ENCODE data around the gene GTF2H2. TPM values are rescaled to one million over a fixed set of nuclear protein-coding genes. Genes with fewer than 3 reads are reported as not detected.
"Not testable (repeated sequence)": the region's sequence is repeated elsewhere in the genome, so short reads cannot be mapped to it uniquely, and the experiment has no call there.

GTF2H2 gene
- total and polyA plus RNA-seq, 9 of the 15 experiments (the other 6 are each of a cell fraction or from before 2014, with no cell fraction given), result 46.9 to 171 (median 91.9) TPM

DNA sequence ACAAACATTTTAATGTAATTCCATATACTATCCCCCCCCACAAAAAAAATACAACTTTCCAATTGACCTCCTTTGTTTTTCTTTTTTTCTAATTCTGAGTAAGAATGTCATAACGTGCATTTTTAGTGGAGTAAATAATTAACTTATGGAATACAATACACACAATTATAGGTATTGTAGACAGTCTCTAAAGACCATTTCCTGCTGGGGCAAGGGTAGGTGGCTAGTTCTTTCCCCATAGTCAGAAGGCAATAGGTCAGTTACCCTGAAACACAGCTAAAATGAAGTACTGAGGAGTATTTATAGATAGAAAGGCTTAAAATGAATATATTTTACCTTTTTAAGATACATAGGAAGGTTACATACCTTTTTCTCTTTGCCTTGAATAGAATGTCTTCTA is 6.2 kb downstream of the GTF2H2 start:
- POLR2A ChIA-PET; H3K9me1 ChIP-seq (ENCODE audit: control insufficient read depth, insufficient read depth, low read length); H3K4me2 ChIP-seq (ENCODE audit: insufficient read depth, low read length); H3K9me3 ChIP-seq (replicated peaks; ENCODE audit: control insufficient read depth, insufficient read depth, low read depth, low read length); H3K9ac ChIP-seq (ENCODE audit: insufficient read depth in 1 of 2, low read depth in 2 of 2, low read length in 2 of 2); H3K27ac ChIP-seq (ENCODE audit: extremely low read depth, low read depth, low read length); H3K27me3 ChIP-seq (ENCODE audit: control insufficient read depth in 2 of 2, insufficient read depth in 2 of 2, low read length in 2 of 2); ATAC-seq; H3K4me1 ChIP-seq (replicated peaks in 1 of 2; ENCODE audit: control insufficient read depth in 2 of 2, insufficient read depth in 2 of 2, low read length in 2 of 2); FAIRE-seq; H3K36me3 ChIP-seq (ENCODE audit: control insufficient read depth, insufficient read depth, low read length); H3K79me2 ChIP-seq (ENCODE audit: control insufficient read depth, insufficient read depth, low read length); intact Hi-C loops (cut with micrococcal nuclease); H2AFZ ChIP-seq (ENCODE audit: low read depth, low read length); H4K20me1 ChIP-seq (replicated peaks; ENCODE audit: control insufficient read depth, insufficient read depth, low read length); H3K4me3 ChIP-seq; CTCF ChIA-PET (ENCODE audit: low intra/inter-chr PET ratio); BruUV-seq (replicated peaks); in situ Hi-C loops (cut with MboI); DNase-seq (ENCODE audit: extremely low read depth in 1 of 4, low spot score in 3 of 4): not testable (repeated sequence)
- WGBS (ENCODE audit: insufficient coverage, low coverage, missing lambda C conversion rate), result no CpG with 5 or more reads among the region's 1 CpG

DNA sequence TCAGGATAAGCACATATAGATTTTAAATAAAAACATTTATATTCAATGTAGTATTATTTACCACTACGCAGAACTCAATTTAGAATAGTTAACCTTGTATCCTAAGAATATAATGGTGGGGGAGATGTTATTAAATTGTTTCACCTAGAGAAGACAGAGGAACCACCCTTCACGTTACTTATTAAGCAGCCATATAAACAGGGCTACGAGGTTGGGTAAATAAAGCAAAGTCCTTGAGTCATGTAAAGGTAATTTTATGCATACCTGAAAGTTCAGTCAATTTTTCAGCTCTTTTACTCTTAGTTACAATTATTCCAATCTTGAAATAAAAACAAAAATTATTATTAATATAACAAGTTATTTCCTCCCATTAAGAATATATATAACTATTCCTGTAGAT is 8.1 kb downstream of the GTF2H2 start:
- H4K20me1 ChIP-seq (replicated peaks; ENCODE audit: control insufficient read depth, insufficient read depth, low read length); DNase-seq (ENCODE audit: extremely low read depth in 1 of 4, low spot score in 3 of 4); H3K36me3 ChIP-seq (ENCODE audit: control insufficient read depth, insufficient read depth, low read length); H3K9me1 ChIP-seq (ENCODE audit: control insufficient read depth, insufficient read depth, low read length); POLR2A ChIA-PET; H3K4me3 ChIP-seq; intact Hi-C loops (cut with micrococcal nuclease); H3K27me3 ChIP-seq (ENCODE audit: control insufficient read depth in 2 of 2, insufficient read depth in 2 of 2, low read length in 2 of 2); H3K27ac ChIP-seq (ENCODE audit: extremely low read depth, low read depth, low read length); H3K79me2 ChIP-seq (ENCODE audit: control insufficient read depth, insufficient read depth, low read length); H3K9me3 ChIP-seq (replicated peaks; ENCODE audit: control insufficient read depth, insufficient read depth, low read depth, low read length); H3K9ac ChIP-seq (ENCODE audit: insufficient read depth in 1 of 2, low read depth in 2 of 2, low read length in 2 of 2); H3K4me2 ChIP-seq (ENCODE audit: insufficient read depth, low read length); H3K4me1 ChIP-seq (replicated peaks in 1 of 2; ENCODE audit: control insufficient read depth in 2 of 2, insufficient read depth in 2 of 2, low read length in 2 of 2); ATAC-seq; in situ Hi-C loops (cut with MboI); FAIRE-seq; H2AFZ ChIP-seq (ENCODE audit: low read depth, low read length); CTCF ChIA-PET (ENCODE audit: low intra/inter-chr PET ratio): not testable (repeated sequence)
- TSS peak; percentile 29 for BruUV-seq (replicated peaks)
- no CpG with 5 or more reads among the region's 3 CpGs for WGBS (ENCODE audit: insufficient coverage, low coverage, missing lambda C conversion rate)

DNA sequence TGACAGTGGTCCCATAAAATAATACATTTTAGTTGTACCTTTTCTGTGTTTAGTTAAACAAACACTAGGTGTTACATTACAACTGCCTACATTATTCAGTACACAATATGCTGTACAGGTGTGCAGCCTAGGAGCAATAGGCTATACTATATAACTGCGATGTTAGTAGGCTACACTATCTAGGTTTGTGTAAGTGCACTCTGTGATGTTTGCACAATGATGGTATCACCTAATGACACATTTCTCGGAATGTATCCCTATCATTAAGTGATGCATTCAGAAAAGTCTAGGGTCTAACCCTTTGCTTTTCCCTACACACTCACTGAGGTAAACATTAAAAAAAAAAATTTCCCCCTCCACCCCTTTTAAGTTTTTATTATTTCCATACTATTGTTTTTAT is 22.7 kb downstream of the GTF2H2 start:
- not testable (repeated sequence) for ATAC-seq; DNase-seq (ENCODE audit: extremely low read depth in 1 of 4, low spot score in 3 of 4); H3K36me3 ChIP-seq (ENCODE audit: control insufficient read depth, insufficient read depth, low read length)

DNA sequence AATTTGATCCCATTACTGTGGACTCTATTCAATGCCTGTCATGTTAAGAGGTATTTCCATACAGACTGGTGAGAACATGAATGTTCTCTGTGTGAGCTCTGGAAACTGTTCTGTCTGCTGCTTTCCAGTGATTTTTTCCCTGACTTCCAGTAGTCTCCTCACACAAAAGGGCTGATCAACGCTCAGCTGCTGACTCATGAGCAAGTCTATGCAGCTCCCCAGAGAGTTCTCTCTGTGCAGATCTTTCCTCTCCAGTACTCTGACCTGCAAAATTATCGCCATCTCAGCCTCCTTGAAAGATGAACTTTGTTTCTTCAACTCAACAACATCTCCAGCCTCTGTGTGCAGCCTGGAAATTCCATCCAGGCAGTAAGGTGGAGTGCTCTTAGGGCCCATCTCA is 23.3 kb downstream of the GTF2H2 start:
- H3K9me1 ChIP-seq (ENCODE audit: control insufficient read depth, insufficient read depth, low read length); FAIRE-seq; H2AFZ ChIP-seq (ENCODE audit: low read depth, low read length); H3K4me3 ChIP-seq; H3K4me2 ChIP-seq (ENCODE audit: insufficient read depth, low read length); H3K9ac ChIP-seq (ENCODE audit: insufficient read depth in 1 of 2, low read depth in 2 of 2, low read length in 2 of 2); DNase-seq (ENCODE audit: extremely low read depth in 1 of 4, low spot score in 3 of 4); H3K4me1 ChIP-seq (replicated peaks in 1 of 2; ENCODE audit: control insufficient read depth in 2 of 2, insufficient read depth in 2 of 2, low read length in 2 of 2); H3K9me3 ChIP-seq (replicated peaks; ENCODE audit: control insufficient read depth, insufficient read depth, low read depth, low read length); ATAC-seq; H3K27me3 ChIP-seq (ENCODE audit: control insufficient read depth in 2 of 2, insufficient read depth in 2 of 2, low read length in 2 of 2); H3K27ac ChIP-seq (ENCODE audit: extremely low read depth, low read depth, low read length); in situ Hi-C loops (cut with MboI); H3K36me3 ChIP-seq (ENCODE audit: control insufficient read depth, insufficient read depth, low read length); H4K20me1 ChIP-seq (replicated peaks; ENCODE audit: control insufficient read depth, insufficient read depth, low read length); intact Hi-C loops (cut with micrococcal nuclease); H3K79me2 ChIP-seq (ENCODE audit: control insufficient read depth, insufficient read depth, low read length); CTCF ChIA-PET (ENCODE audit: low intra/inter-chr PET ratio); POLR2A ChIA-PET: not testable (repeated sequence)
- TSS peak; percentile 56 for BruUV-seq (replicated peaks)
- WGBS (ENCODE audit: insufficient coverage, low coverage, missing lambda C conversion rate), result no CpG with 5 or more reads among the region's 2 CpGs

More for the DNA sequence above, 22.7 kb downstream of the GTF2H2 start:
- H3K79me2 ChIP-seq (ENCODE audit: control insufficient read depth, insufficient read depth, low read length); H3K9me3 ChIP-seq (replicated peaks; ENCODE audit: control insufficient read depth, insufficient read depth, low read depth, low read length); CTCF ChIA-PET (ENCODE audit: low intra/inter-chr PET ratio); BruUV-seq (replicated peaks); H2AFZ ChIP-seq (ENCODE audit: low read depth, low read length); FAIRE-seq; H3K27ac ChIP-seq (ENCODE audit: extremely low read depth, low read depth, low read length); H3K27me3 ChIP-seq (ENCODE audit: control insufficient read depth in 2 of 2, insufficient read depth in 2 of 2, low read length in 2 of 2); H3K4me3 ChIP-seq; H3K4me2 ChIP-seq (ENCODE audit: insufficient read depth, low read length); POLR2A ChIA-PET; intact Hi-C loops (cut with micrococcal nuclease); H3K9me1 ChIP-seq (ENCODE audit: control insufficient read depth, insufficient read depth, low read length); H3K4me1 ChIP-seq (replicated peaks in 1 of 2; ENCODE audit: control insufficient read depth in 2 of 2, insufficient read depth in 2 of 2, low read length in 2 of 2); H4K20me1 ChIP-seq (replicated peaks; ENCODE audit: control insufficient read depth, insufficient read depth, low read length); H3K9ac ChIP-seq (ENCODE audit: insufficient read depth in 1 of 2, low read depth in 2 of 2, low read length in 2 of 2); in situ Hi-C loops (cut with MboI): not testable (repeated sequence)
- WGBS (ENCODE audit: insufficient coverage, low coverage, missing lambda C conversion rate), result 36% methylated on average over 1 of the region's 2 CpGs
